HEK293 (cell line): ENCODE data around the gene ARL13B.
A peak's percentile ranks its signal among the peaks of the same experiment; 100 is the strongest.

ENCODE experiments used
- CTCF ChIA-PET: fragments of 350-600 bp; formaldehyde crosslinking; extraction: SDS; loops from one replicate; lab custom pipeline; 2021; ENCODE audit warnings: antibody characterized with exemption; lab: Yijun Ruan, JAX
- POLR2A ChIA-PET: fragments of 300-600 bp; formaldehyde crosslinking; extraction: SDS; loops from one replicate; lab custom pipeline; 2020; ENCODE audit warnings: antibody characterized with exemption, inconsistent platforms; lab: Yijun Ruan, JAX
- H3K27ac ChIP-seq: fragments of 200-500 bp; sonication (Bioruptor generic); 2 replicates; pipeline ENCODE4 v1.5.1; 2014; ENCODE audit warnings: low read depth, low read length, control low read depth, inconsistent platforms; ENCODE audit errors: extremely low read depth
- H3K36me3 ChIP-seq, 2 experiments: fragments of 200-500 bp in 1 of 2; sonication (Bioruptor generic) in 1 of 2; 1 replicate in 1 of 2; 2 replicates in 1 of 2; pipeline ENCODE4 v1.5.1; 2014 to 2017; ENCODE audit warnings: inconsistent platforms in 2 of 2, low read length in 2 of 2; ENCODE audit not compliant: control insufficient read depth in 2 of 2, insufficient read depth in 1 of 2
- H3K4me1 ChIP-seq: fragments of 200-500 bp; sonication (Bioruptor generic); 2 replicates; pipeline ENCODE4 v1.5.1; 2014; ENCODE audit warnings: mild to moderate bottlenecking, low read length, inconsistent platforms; ENCODE audit not compliant: control insufficient read depth, insufficient read depth
- H3K4me3 ChIP-seq: 2 replicates; pipeline ENCODE4 v1.5.1; 2011; ENCODE audit warnings: low read depth, mild to moderate bottlenecking, control low read depth, low read length, moderate library complexity
- H3K9me3 ChIP-seq: fragments of 200-500 bp; sonication (Bioruptor generic); 2 replicates; pipeline ENCODE4 v1.5.1; 2014; ENCODE audit warnings: low read depth, low read length, inconsistent platforms; ENCODE audit not compliant: control insufficient read depth, insufficient read depth
- EGR2 ChIP-seq: fragments of 450-650 bp; formaldehyde crosslinking; IDR thresholded peaks from 2 replicates; pipeline ENCODE4 v1.5.1; 2016; ENCODE audit warnings: low read depth, missing biosample characterization, missing genetic modification characterization
- ELK4 ChIP-seq: IDR thresholded peaks from 2 replicates; pipeline ENCODE4 v1.6.1; 2011; ENCODE audit warnings: mild to moderate bottlenecking, low read depth, low read length, borderline replicate concordance
- GLI2 ChIP-seq: fragments of 450-650 bp; formaldehyde crosslinking; IDR thresholded peaks from 2 replicates; pipeline ENCODE4; 2017; ENCODE audit warnings: missing biosample characterization, missing genetic modification characterization, low read depth, borderline replicate concordance
- GLIS1 ChIP-seq: fragments of 450-650 bp; formaldehyde crosslinking; IDR thresholded peaks from 2 replicates; pipeline ENCODE4 v1.5.1; 2016; ENCODE audit warnings: missing biosample characterization, missing genetic modification characterization
- INSM2 ChIP-seq: fragments of 450-650 bp; formaldehyde crosslinking; IDR thresholded peaks from 2 replicates; pipeline ENCODE4 v1.5.1; 2016; ENCODE audit warnings: missing biosample characterization, missing genetic modification characterization
- KLF17 ChIP-seq: fragments of 450-650 bp; formaldehyde crosslinking; IDR thresholded peaks from 2 replicates; pipeline ENCODE4 v1.5.1; 2016; ENCODE audit warnings: missing biosample characterization, missing genetic modification characterization
- OVOL3 ChIP-seq: fragments of 450-650 bp; formaldehyde crosslinking; IDR thresholded peaks from 2 replicates; pipeline ENCODE4 v1.5.1; 2016; ENCODE audit warnings: missing biosample characterization, missing genetic modification characterization
- RBAK ChIP-seq: fragments of 450-650 bp; formaldehyde crosslinking; IDR thresholded peaks from 2 replicates; pipeline ENCODE4 v1.5.1; 2016; ENCODE audit warnings: missing biosample characterization, missing genetic modification characterization
- SCRT2 ChIP-seq: fragments of 450-650 bp; formaldehyde crosslinking; IDR thresholded peaks from 2 replicates; pipeline ENCODE4 v1.5.1; 2016; ENCODE audit warnings: missing biosample characterization, missing genetic modification characterization
- SP2 ChIP-seq: fragments of 450-650 bp; formaldehyde crosslinking; IDR thresholded peaks from 2 replicates; pipeline ENCODE4 v1.5.1; 2016; ENCODE audit warnings: missing biosample characterization, missing genetic modification characterization
- ZBTB11 ChIP-seq: fragments of 450-650 bp; formaldehyde crosslinking; conservative IDR thresholded peaks from 2 replicates; pipeline ENCODE4 v1.5.1; 2016; ENCODE audit warnings: low read depth, missing biosample characterization, missing genetic modification characterization
- ZBTB17 ChIP-seq: fragments of 450-650 bp; formaldehyde crosslinking; IDR thresholded peaks from 2 replicates; pipeline ENCODE4 v1.5.1; 2016; ENCODE audit warnings: missing biosample characterization, missing genetic modification characterization
- ZBTB26 ChIP-seq: fragments of 450-650 bp; formaldehyde crosslinking; optimal IDR thresholded peaks from 2 replicates; pipeline ENCODE3; 2016; ENCODE audit warnings: missing biosample characterization, mild to moderate bottlenecking, missing genetic modification characterization
- ZBTB44 ChIP-seq: fragments of 450-650 bp; IDR thresholded peaks from 2 replicates; pipeline ENCODE4 v1.5.1; 2018; ENCODE audit warnings: missing biosample characterization, mild to moderate bottlenecking, missing genetic modification characterization
- ZEB2 ChIP-seq: fragments of 450-650 bp; formaldehyde crosslinking; IDR thresholded peaks from 2 replicates; pipeline ENCODE4 v1.5.1; 2016; ENCODE audit warnings: missing biosample characterization, missing genetic modification characterization
- ZFHX2 ChIP-seq: fragments of 450-650 bp; formaldehyde crosslinking; conservative IDR thresholded peaks from 2 replicates; pipeline ENCODE4 v1.5.1; 2016; ENCODE audit warnings: missing biosample characterization, missing genetic modification characterization
- ZNF121 ChIP-seq: fragments of 450-650 bp; formaldehyde crosslinking; IDR thresholded peaks from 2 replicates; pipeline ENCODE4 v1.5.1; 2016; ENCODE audit warnings: missing biosample characterization, missing genetic modification characterization
- ZNF19 ChIP-seq: fragments of 450-650 bp; formaldehyde crosslinking; IDR thresholded peaks from 2 replicates; pipeline ENCODE4; 2016; ENCODE audit warnings: missing biosample characterization, missing genetic modification characterization, low read depth
- ZNF214 ChIP-seq: fragments of 450-650 bp; formaldehyde crosslinking; IDR thresholded peaks from 2 replicates; pipeline ENCODE4 v1.5.1; 2017; ENCODE audit warnings: missing biosample characterization, mild to moderate bottlenecking, missing genetic modification characterization, borderline replicate concordance
- ZNF24 ChIP-seq: fragments of 450-650 bp; formaldehyde crosslinking; IDR thresholded peaks from 2 replicates; pipeline ENCODE4 v1.5.1; 2016; ENCODE audit warnings: missing biosample characterization, missing genetic modification characterization
- ZNF335 ChIP-seq: fragments of 450-650 bp; formaldehyde crosslinking; conservative IDR thresholded peaks from 2 replicates; pipeline ENCODE4 v1.5.1; 2016; ENCODE audit warnings: missing biosample characterization, missing genetic modification characterization
- ZNF501 ChIP-seq: fragments of 450-650 bp; formaldehyde crosslinking; IDR thresholded peaks from 2 replicates; pipeline ENCODE4 v1.5.1; 2016; ENCODE audit warnings: missing biosample characterization, missing genetic modification characterization
- ZNF623 ChIP-seq: fragments of 450-650 bp; formaldehyde crosslinking; IDR thresholded peaks from 2 replicates; pipeline ENCODE4 v1.5.1; 2016; ENCODE audit warnings: missing biosample characterization, missing genetic modification characterization
- ZNF629 ChIP-seq: fragments of 450-650 bp; formaldehyde crosslinking; IDR thresholded peaks from 2 replicates; pipeline ENCODE4 v1.5.1; 2017; ENCODE audit warnings: missing biosample characterization, missing genetic modification characterization
- ZNF664 ChIP-seq: fragments of 450-650 bp; formaldehyde crosslinking; IDR thresholded peaks from 2 replicates; pipeline ENCODE4 v1.5.1; 2016; ENCODE audit warnings: missing biosample characterization, missing genetic modification characterization
- ZNF670 ChIP-seq: fragments of 450-650 bp; formaldehyde crosslinking; IDR thresholded peaks from 2 replicates; pipeline ENCODE4 v1.5.1; 2016; ENCODE audit warnings: missing biosample characterization, missing genetic modification characterization, low read depth

The ARL13B gene

GRCh38 chr3:94062513-94063404, 82.8 kb downstream of the ARL13B start, which contains the start of the genes DHFR2 and NSUN3:
TSS of gene DHFR2 (minus strand) at chr3:94062916. CDS start at chr3:94061511, 1,405 bp downstream.
TSS of gene NSUN3 (plus strand) at chr3:94063061. CDS start at chr3:94063127, 66 bp downstream.
- Histone ChIP-seq H3K4me1 (no peaks in the 10 kb centered on the region), H3K36me3 (peaks cover 0 to 26% of the 10 kb centered on the region in 2 experiments; a peak in 1 of 3 replicates), H3K9me3 (no peaks in the 10 kb centered on the region), H3K27ac (peak within 1 kb of the TSS; percentile 86), H3K4me3 (peak within 1 kb of the TSS; percentile 86)
- ChIA-PET POLR2A (interaction anchor here (0.6 to 1.7 kb wide), 8 partner anchors 13 to 89 kb away, joined by 3 to 12 read pairs (median 4); partner anchors contain the start of gene PROS1), CTCF (interaction anchor here (0.6 to 1.4 kb wide), 2 partner anchors 19 to 58 kb away, joined by 3 read pairs; no protein-coding TSS in a partner anchor)
- TF ChIP-seq ZNF214 (tag by site-specific recombination) = no peak
- peak; percentile 77 for TF ChIP-seq SCRT2 (tag by site-specific recombination)
- no peak for TF ChIP-seq ZBTB44 (tag by site-specific recombination)
- peak; percentile 53 for TF ChIP-seq ZBTB26 (tag by site-specific recombination)
- no peak for TF ChIP-seq ZNF670
- TF ChIP-seq RBAK (tag by site-specific recombination) = no peak
- 0 out of 2 replicates have a peak, but pooled peaks have one; percentile 33 for TF ChIP-seq ZNF121 (tag by site-specific recombination)
- TF ChIP-seq SP2 (tag by site-specific recombination) = peak; percentile 90
- TF ChIP-seq ZNF335 (tag by site-specific recombination) = peak; percentile 72
- 0 out of 2 replicates have a peak, but pooled peaks have one; percentile 58 for TF ChIP-seq ELK4
- no peak for TF ChIP-seq KLF17 (tag by site-specific recombination)
- TF ChIP-seq ZEB2 (tag by site-specific recombination) = peak; percentile 43
- TF ChIP-seq ZNF19 (tag by site-specific recombination) = no peak
- 0 out of 2 replicates have a peak, but pooled peaks have one; percentile 37 for TF ChIP-seq ZBTB17 (tag by site-specific recombination)
- TF ChIP-seq GLIS1 = no peak
- no peak for TF ChIP-seq ZNF623 (tag by site-specific recombination)
- peak; percentile 60 for TF ChIP-seq ZBTB11 (tag by site-specific recombination)
- TF ChIP-seq ZNF24 (tag by site-specific recombination) = no peak; the same call in 1 of the 2 replicates
- TF ChIP-seq ZNF664 (tag by site-specific recombination) = no peak
- TF ChIP-seq GLI2 (tag by site-specific recombination) = no peak
- peak; percentile 66 for TF ChIP-seq EGR2
- 0 out of 2 replicates have a peak, but pooled peaks have one; percentile 25 for TF ChIP-seq INSM2 (tag by site-specific recombination)
- 0 out of 2 replicates have a peak, but pooled peaks have one; percentile 29 for TF ChIP-seq ZNF629 (tag by site-specific recombination)
- TF ChIP-seq OVOL3 (tag by site-specific recombination) = peak; percentile 39; the same call in 1 of the 2 replicates
- TF ChIP-seq ZFHX2 = peak; percentile 81
- TF ChIP-seq ZNF501 (tag by site-specific recombination) = 0 out of 2 replicates have a peak, but pooled peaks have one; percentile 17
